ENCODE results near the gene IGFBP6.

- TF ChIP-seq CTCF (IDR thresholded peaks at IDR 0.05): no peak
- no peak for TF ChIP-seq POLR2AphosphoS5 (IDR thresholded peaks at IDR 0.05; ENCODE audit: low read depth, low read length)
- no peak for TF ChIP-seq EP300 (IDR thresholded peaks at IDR 0.05; ENCODE audit: borderline replicate concordance in 1 of 2, low read depth in 1 of 2, low read length in 1 of 2)
- TF ChIP-seq RFX5 (IDR thresholded peaks at IDR 0.05; ENCODE audit: low read length): no peak
- TF ChIP-seq USF1 (IDR thresholded peaks at IDR 0.05; ENCODE audit: borderline replicate concordance, low read depth): no peak
- no peak for TF ChIP-seq REST (IDR thresholded peaks at IDR 0.05; ENCODE audit: low read depth, low read length)
- TF ChIP-seq PBX3 (IDR thresholded peaks at IDR 0.05): no peak
- no peak for TF ChIP-seq FOSL2 (IDR thresholded peaks at IDR 0.05; ENCODE audit: borderline replicate concordance, low read depth)
- no peak for TF ChIP-seq IRF3 (IDR thresholded peaks at IDR 0.05; ENCODE audit: low read depth, low read length)
- TF ChIP-seq GABPA (IDR thresholded peaks at IDR 0.05; ENCODE audit: low read depth): no peak
- no peak for TF ChIP-seq EZH2phosphoT487 (IDR thresholded peaks at IDR 0.05; ENCODE audit: borderline replicate concordance, low read depth)
- no peak for TF ChIP-seq RAD21 (IDR thresholded peaks at IDR 0.05; ENCODE audit: low read length)
- TF ChIP-seq YY1 (IDR thresholded peaks at IDR 0.05; ENCODE audit: low read depth): no peak
- no peak for TF ChIP-seq CHD2 (IDR thresholded peaks at IDR 0.05; ENCODE audit: low read length, partially characterized antibody)
Measured at GRCh38 chr12:53062977-53063707, 34.3 kb upstream of the IGFBP6 start.

Measured in SK-N-SH (cell line).